ENCODE data around the gene THBS2.
"Not testable (repeated sequence)": the region's sequence is repeated elsewhere in the genome, so short reads cannot be mapped to it uniquely, and the experiment has no call there.

The THBS2 gene

GRCh38 chr6:169271158-169271876 is 17.7 kb upstream of the THBS2 start:
- no peaks in the 10 kb centered on the region for H3K27me3 ChIP-seq (replicated peaks; ENCODE audit: insufficient read depth, low read length)
- H3K4me3 ChIP-seq (ENCODE audit: low read length): no peak overlapping the region
- H3F3A ChIP-seq (ENCODE audit: insufficient read depth, low read length): no peaks in the 10 kb centered on the region
- H2AFZ ChIP-seq (ENCODE audit: low read length): no peak overlapping the region
- H3K36me3 ChIP-seq (replicated peaks; ENCODE audit: insufficient read depth, low read length): no peaks in the 10 kb centered on the region
- no peak for DNase-seq
- H4K20me1 ChIP-seq (ENCODE audit: insufficient read depth, low read length): no peaks in the 10 kb centered on the region
- H3K27ac ChIP-seq (ENCODE audit: low read length): no peak overlapping the region
- no peak overlapping the region for H3K4me2 ChIP-seq (ENCODE audit: low read depth, low read length)
- no peaks in the 10 kb centered on the region for H3K9me2 ChIP-seq (replicated peaks; ENCODE audit: insufficient read depth, low read length)
- H3K9ac ChIP-seq (ENCODE audit: low read length): no peak overlapping the region
- H3K79me2 ChIP-seq (ENCODE audit: low read length): no peaks in the 10 kb centered on the region
- H3K4me1 ChIP-seq (ENCODE audit: low read length): no peaks in the 10 kb centered on the region
- TF ChIP-seq EZH2phosphoT487 (IDR thresholded peaks at IDR 0.05; ENCODE audit: low read length) (no peak), EZH2 (optimal IDR thresholded peaks at IDR 0.05; ENCODE audit: low read depth, low read length) (no peak), CTCF (IDR thresholded peaks at IDR 0.05; ENCODE audit: low read length) (no peak)
- H3K9me3 ChIP-seq (replicated peaks; ENCODE audit: insufficient read depth, low read length): no peaks in the 10 kb centered on the region

GRCh38 chr6:169270077-169270380 is 16.4 kb upstream of the THBS2 start:
- H3F3A ChIP-seq (ENCODE audit: insufficient read depth, low read length); H4K20me1 ChIP-seq (ENCODE audit: insufficient read depth, low read length); H3K4me1 ChIP-seq (ENCODE audit: low read length); H3K9me3 ChIP-seq (replicated peaks; ENCODE audit: insufficient read depth, low read length); H3K36me3 ChIP-seq (replicated peaks; ENCODE audit: insufficient read depth, low read length); H2AFZ ChIP-seq (ENCODE audit: low read length); H3K4me2 ChIP-seq (ENCODE audit: low read depth, low read length); H3K4me3 ChIP-seq (ENCODE audit: low read length); H3K9me2 ChIP-seq (replicated peaks; ENCODE audit: insufficient read depth, low read length); H3K27me3 ChIP-seq (replicated peaks; ENCODE audit: insufficient read depth, low read length); H3K9ac ChIP-seq (ENCODE audit: low read length); DNase-seq; H3K27ac ChIP-seq (ENCODE audit: low read length); H3K79me2 ChIP-seq (ENCODE audit: low read length): not testable (repeated sequence)

- Histone ChIP-seq H3K27me3 (replicated peaks; ENCODE audit: insufficient read depth, low read length) (no peaks in the 10 kb centered on the region), H3F3A (ENCODE audit: insufficient read depth, low read length) (no peaks in the 10 kb centered on the region), H3K27ac (ENCODE audit: low read length) (no peak overlapping the region), H3K4me3 (ENCODE audit: low read length) (no peak overlapping the region), H2AFZ (ENCODE audit: low read length) (no peak overlapping the region), H3K9ac (ENCODE audit: low read length) (no peak overlapping the region), H3K4me2 (ENCODE audit: low read depth, low read length) (no peak overlapping the region), H3K9me2 (replicated peaks; ENCODE audit: insufficient read depth, low read length) (no peaks in the 10 kb centered on the region), H3K79me2 (ENCODE audit: low read length) (no peaks in the 10 kb centered on the region), H4K20me1 (ENCODE audit: insufficient read depth, low read length) (no peaks in the 10 kb centered on the region), H3K4me1 (ENCODE audit: low read length) (no peaks in the 10 kb centered on the region), H3K36me3 (replicated peaks; ENCODE audit: insufficient read depth, low read length) (no peaks in the 10 kb centered on the region), H3K9me3 (replicated peaks; ENCODE audit: insufficient read depth, low read length) (no peaks in the 10 kb centered on the region)
- TF ChIP-seq EZH2 (optimal IDR thresholded peaks at IDR 0.05; ENCODE audit: low read depth, low read length) (no peak), CTCF (IDR thresholded peaks at IDR 0.05; ENCODE audit: low read length) (no peak), EZH2phosphoT487 (IDR thresholded peaks at IDR 0.05; ENCODE audit: low read length) (no peak)
- DNase-seq: no peak
Observed at GRCh38 chr6:169269180-169270076, 15.8 kb upstream of the THBS2 start.

- no peak for DNase-seq
- Histone ChIP-seq H3K9me2 (replicated peaks; ENCODE audit: insufficient read depth, low read length) (no peaks in the 10 kb centered on the region), H3K9ac (ENCODE audit: low read length) (no peak overlapping the region), H3K4me3 (ENCODE audit: low read length) (no peak overlapping the region), H2AFZ (ENCODE audit: low read length) (no peak overlapping the region), H4K20me1 (ENCODE audit: insufficient read depth, low read length) (no peaks in the 10 kb centered on the region), H3K79me2 (ENCODE audit: low read length) (no peaks in the 10 kb centered on the region), H3F3A (ENCODE audit: insufficient read depth, low read length) (no peaks in the 10 kb centered on the region), H3K4me2 (ENCODE audit: low read depth, low read length) (no peak overlapping the region), H3K27ac (ENCODE audit: low read length) (no peak overlapping the region), H3K27me3 (replicated peaks; ENCODE audit: insufficient read depth, low read length) (no peaks in the 10 kb centered on the region), H3K9me3 (replicated peaks; ENCODE audit: insufficient read depth, low read length) (no peaks in the 10 kb centered on the region), H3K36me3 (replicated peaks; ENCODE audit: insufficient read depth, low read length) (no peaks in the 10 kb centered on the region), H3K4me1 (ENCODE audit: low read length) (no peaks in the 10 kb centered on the region)
- no peak for TF ChIP-seq EZH2 (optimal IDR thresholded peaks at IDR 0.05; ENCODE audit: low read depth, low read length)
- no peak for TF ChIP-seq CTCF (IDR thresholded peaks at IDR 0.05; ENCODE audit: low read length)
- TF ChIP-seq EZH2phosphoT487 (IDR thresholded peaks at IDR 0.05; ENCODE audit: low read length): no peak
Observed at GRCh38 chr6:169268276-169268675, 14.6 kb upstream of the THBS2 start.
